Measurements from ENCODE around the gene REEP5.
"Not testable (repeated sequence)": the region's sequence is repeated elsewhere in the genome, so short reads cannot be mapped to it uniquely, and the experiment has no call there.

The REEP5 gene

GRCh38 chr5:112860571-112860928 lies 61.5 kb downstream of the REEP5 start:
- Histone ChIP-seq H3K4me1 (ENCODE audit: control insufficient read depth, insufficient read depth, low read length) (peaks cover 48% of the 10 kb centered on the region), H3K4me3 (ENCODE audit: low read length) (peak overlapping the region; percentile 99), H3K36me3 (ENCODE audit: control insufficient read depth, insufficient read depth, low read length, severe bottlenecking) (peaks cover 27% of the 10 kb centered on the region), H3K9ac (ENCODE audit: low read length) (peak overlapping the region; percentile 99)
- DNase-seq (ENCODE audit: low read depth); H3K9me3 ChIP-seq (ENCODE audit: control insufficient read depth, low read length); H3K27me3 ChIP-seq (replicated peaks; ENCODE audit: control insufficient read depth, insufficient read depth, low read length): not testable (repeated sequence)

GRCh38 chr5:112857866-112858265 lies 64.2 kb downstream of the REEP5 start:
- Histone ChIP-seq H3K36me3 (ENCODE audit: control insufficient read depth, insufficient read depth, low read length, severe bottlenecking) (peaks cover under 1% of the 10 kb centered on the region), H3K9ac (ENCODE audit: low read length) (no peak overlapping the region), H3K4me1 (ENCODE audit: control insufficient read depth, insufficient read depth, low read length) (peaks cover 35% of the 10 kb centered on the region), H3K9me3 (ENCODE audit: control insufficient read depth, low read length) (no peaks in the 10 kb centered on the region), H3K27me3 (replicated peaks; ENCODE audit: control insufficient read depth, insufficient read depth, low read length) (no peaks in the 10 kb centered on the region), H3K4me3 (ENCODE audit: low read length) (no peak overlapping the region)
- DNase-seq (ENCODE audit: low read depth) = peak; percentile 30

- no peak for DNase-seq (ENCODE audit: low read depth)
- no peak overlapping the region for H3K9ac ChIP-seq (ENCODE audit: low read length)
- H3K27me3 ChIP-seq (replicated peaks; ENCODE audit: control insufficient read depth, insufficient read depth, low read length) = no peaks in the 10 kb centered on the region
- H3K9me3 ChIP-seq (ENCODE audit: control insufficient read depth, low read length) = no peaks in the 10 kb centered on the region
- no peak overlapping the region for H3K4me3 ChIP-seq (ENCODE audit: low read length)
- no peaks in the 10 kb centered on the region for H3K36me3 ChIP-seq (ENCODE audit: control insufficient read depth, insufficient read depth, low read length, severe bottlenecking)
- H3K4me1 ChIP-seq (ENCODE audit: control insufficient read depth, insufficient read depth, low read length) = peaks cover 21% of the 10 kb centered on the region
Measured at GRCh38 chr5:112854651-112855050, 67.4 kb downstream of the REEP5 start.

- Histone ChIP-seq H3K36me3 (ENCODE audit: control insufficient read depth, insufficient read depth, low read length, severe bottlenecking) (no peaks in the 10 kb centered on the region), H3K4me1 (ENCODE audit: control insufficient read depth, insufficient read depth, low read length) (peaks cover 12% of the 10 kb centered on the region), H3K27me3 (replicated peaks; ENCODE audit: control insufficient read depth, insufficient read depth, low read length) (no peaks in the 10 kb centered on the region), H3K4me3 (ENCODE audit: low read length) (no peak overlapping the region), H3K9ac (ENCODE audit: low read length) (no peak overlapping the region), H3K9me3 (ENCODE audit: control insufficient read depth, low read length) (no peaks in the 10 kb centered on the region)
- DNase-seq (ENCODE audit: low read depth) = no peak
Measured at GRCh38 chr5:112849912-112850311, 72.1 kb downstream of the REEP5 start.

GRCh38 chr5:112848116-112848811 lies 73.8 kb downstream of the REEP5 start:
- H3K27me3 ChIP-seq (replicated peaks; ENCODE audit: control insufficient read depth, insufficient read depth, low read length) = no peaks in the 10 kb centered on the region

GRCh38 chr5:112847306-112847705 lies 74.7 kb downstream of the REEP5 start:
- Histone ChIP-seq H3K9ac (ENCODE audit: low read length) (no peak overlapping the region), H3K36me3 (ENCODE audit: control insufficient read depth, insufficient read depth, low read length, severe bottlenecking) (no peaks in the 10 kb centered on the region), H3K9me3 (ENCODE audit: control insufficient read depth, low read length) (no peaks in the 10 kb centered on the region), H3K4me3 (ENCODE audit: low read length) (no peak overlapping the region), H3K4me1 (ENCODE audit: control insufficient read depth, insufficient read depth, low read length) (peaks cover 12% of the 10 kb centered on the region), H3K27me3 (replicated peaks; ENCODE audit: control insufficient read depth, insufficient read depth, low read length) (no peaks in the 10 kb centered on the region)
- DNase-seq (ENCODE audit: low read depth) = peak; percentile 14

More at GRCh38 chr5:112848116-112848811, 73.8 kb downstream of the REEP5 start:
- Histone ChIP-seq H3K9ac (ENCODE audit: low read length) (no peak overlapping the region), H3K9me3 (ENCODE audit: control insufficient read depth, low read length) (no peaks in the 10 kb centered on the region), H3K36me3 (ENCODE audit: control insufficient read depth, insufficient read depth, low read length, severe bottlenecking) (no peaks in the 10 kb centered on the region), H3K4me1 (ENCODE audit: control insufficient read depth, insufficient read depth, low read length) (peaks cover 12% of the 10 kb centered on the region), H3K4me3 (ENCODE audit: low read length) (peak overlapping the region; percentile 61)
- DNase-seq (ENCODE audit: low read depth) = peak; percentile 90

GRCh38 chr5:112846556-112846955 lies 75.5 kb downstream of the REEP5 start:
- H3K4me3 ChIP-seq (ENCODE audit: low read length) = no peak overlapping the region
- DNase-seq (ENCODE audit: low read depth) = no peak
- peaks cover 12% of the 10 kb centered on the region for H3K4me1 ChIP-seq (ENCODE audit: control insufficient read depth, insufficient read depth, low read length)
- H3K9ac ChIP-seq (ENCODE audit: low read length) = no peak overlapping the region
- no peaks in the 10 kb centered on the region for H3K27me3 ChIP-seq (replicated peaks; ENCODE audit: control insufficient read depth, insufficient read depth, low read length)
- no peaks in the 10 kb centered on the region for H3K9me3 ChIP-seq (ENCODE audit: control insufficient read depth, low read length)
- H3K36me3 ChIP-seq (ENCODE audit: control insufficient read depth, insufficient read depth, low read length, severe bottlenecking) = peaks cover 2% of the 10 kb centered on the region

GRCh38 chr5:112844489-112844888 lies 77.5 kb downstream of the REEP5 start:
- Histone ChIP-seq H3K27me3 (replicated peaks; ENCODE audit: control insufficient read depth, insufficient read depth, low read length) (no peaks in the 10 kb centered on the region), H3K36me3 (ENCODE audit: control insufficient read depth, insufficient read depth, low read length, severe bottlenecking) (peaks cover 19% of the 10 kb centered on the region), H3K4me3 (ENCODE audit: low read length) (no peak overlapping the region), H3K9ac (ENCODE audit: low read length) (no peak overlapping the region), H3K4me1 (ENCODE audit: control insufficient read depth, insufficient read depth, low read length) (peaks cover 12% of the 10 kb centered on the region), H3K9me3 (ENCODE audit: control insufficient read depth, low read length) (no peaks in the 10 kb centered on the region)
- no peak for DNase-seq (ENCODE audit: low read depth)

- H3K36me3 ChIP-seq (ENCODE audit: control insufficient read depth, insufficient read depth, low read length, severe bottlenecking) = peaks cover 55% of the 10 kb centered on the region
- H3K9me3 ChIP-seq (ENCODE audit: control insufficient read depth, low read length) = no peaks in the 10 kb centered on the region
- H3K27me3 ChIP-seq (replicated peaks; ENCODE audit: control insufficient read depth, insufficient read depth, low read length) = no peaks in the 10 kb centered on the region
- no peaks in the 10 kb centered on the region for H3K4me1 ChIP-seq (ENCODE audit: control insufficient read depth, insufficient read depth, low read length)
- H3K4me3 ChIP-seq (ENCODE audit: low read length) = no peak overlapping the region
- no peak overlapping the region for H3K9ac ChIP-seq (ENCODE audit: low read length)
- DNase-seq (ENCODE audit: low read depth) = no peak
Measured at GRCh38 chr5:112833971-112834370, 88.1 kb downstream of the REEP5 start.

- H3K36me3 ChIP-seq (ENCODE audit: control insufficient read depth, insufficient read depth, low read length, severe bottlenecking) = peaks cover 57% of the 10 kb centered on the region
- DNase-seq (ENCODE audit: low read depth) = no peak
- H3K4me1 ChIP-seq (ENCODE audit: control insufficient read depth, insufficient read depth, low read length) = no peaks in the 10 kb centered on the region
- H3K27me3 ChIP-seq (replicated peaks; ENCODE audit: control insufficient read depth, insufficient read depth, low read length) = no peaks in the 10 kb centered on the region
- H3K9me3 ChIP-seq (ENCODE audit: control insufficient read depth, low read length) = no peaks in the 10 kb centered on the region
- no peak overlapping the region for H3K9ac ChIP-seq (ENCODE audit: low read length)
- H3K4me3 ChIP-seq (ENCODE audit: low read length) = no peak overlapping the region
Measured at GRCh38 chr5:112830378-112830777, 91.6 kb downstream of the REEP5 start.

Data from adipocyte (in vitro differentiated cells).